ENCODE results near the gene PPP2R5D. TPM values are rescaled to one million over a fixed set of nuclear protein-coding genes. Genes with fewer than 3 reads are reported as not detected.

PPP2R5D gene
- total RNA-seq, 1 donor from 2014 or later: 26.8 TPM

- TF ChIP-seq, protein P1, sequence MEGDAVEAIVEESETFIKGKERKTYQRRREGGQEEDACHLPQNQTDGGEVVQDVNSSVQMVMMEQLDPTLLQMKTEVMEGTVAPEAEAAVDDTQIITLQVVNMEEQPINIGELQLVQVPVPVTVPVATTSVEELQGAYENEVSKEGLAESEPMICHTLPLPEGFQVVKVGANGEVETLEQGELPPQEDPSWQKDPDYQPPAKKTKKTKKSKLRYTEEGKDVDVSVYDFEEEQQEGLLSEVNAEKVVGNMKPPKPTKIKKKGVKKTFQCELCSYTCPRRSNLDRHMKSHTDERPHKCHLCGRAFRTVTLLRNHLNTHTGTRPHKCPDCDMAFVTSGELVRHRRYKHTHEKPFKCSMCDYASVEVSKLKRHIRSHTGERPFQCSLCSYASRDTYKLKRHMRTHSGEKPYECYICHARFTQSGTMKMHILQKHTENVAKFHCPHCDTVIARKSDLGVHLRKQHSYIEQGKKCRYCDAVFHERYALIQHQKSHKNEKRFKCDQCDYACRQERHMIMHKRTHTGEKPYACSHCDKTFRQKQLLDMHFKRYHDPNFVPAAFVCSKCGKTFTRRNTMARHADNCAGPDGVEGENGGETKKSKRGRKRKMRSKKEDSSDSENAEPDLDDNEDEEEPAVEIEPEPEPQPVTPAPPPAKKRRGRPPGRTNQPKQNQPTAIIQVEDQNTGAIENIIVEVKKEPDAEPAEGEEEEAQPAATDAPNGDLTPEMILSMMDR (IDR thresholded peaks at IDR 0.05): no peak
- no peaks in the 10 kb centered on the region for H3K27me3 Mint-ChIP-seq
- no peaks in the 10 kb centered on the region for H3K9me3 Mint-ChIP-seq
- ChIA-PET CTCF (interaction anchor here (1.2 kb wide), 1 partner anchor 9 kb away, joined by 3 read pairs; no protein-coding TSS in a partner anchor), POLR2A (interaction anchor here (1.9 to 3.4 kb wide), 3 partner anchors 34 to 91 kb away, joined by 7 to 37 read pairs (median 22); partner anchors contain the start of genes CNPY3, CUL7 and PPP2R5D)
- intact Hi-C loops (cut with micrococcal nuclease): no loop called here
- no peak for DNase-seq
- H3K4me1 Mint-ChIP-seq: peaks cover 28% of the 10 kb centered on the region
- peak overlapping the region; percentile 28 for H3K4me3 Mint-ChIP-seq
- peaks cover 50% of the 10 kb centered on the region for H3K36me3 Mint-ChIP-seq (ENCODE audit: low read depth)
- H3K27ac Mint-ChIP-seq: peak overlapping the region; percentile 50
- ATAC-seq (ENCODE audit: low read depth): no peak
Observed at GRCh38 chr6:43020052-43020705, 35.8 kb downstream of the PPP2R5D start.

GRCh38 chr6:43020847-43021246, 36.5 kb downstream of the PPP2R5D start:
- peaks cover 26% of the 10 kb centered on the region for H3K4me1 Mint-ChIP-seq
- H3K9me3 Mint-ChIP-seq: no peaks in the 10 kb centered on the region
- no peaks in the 10 kb centered on the region for H3K27me3 Mint-ChIP-seq
- ChIA-PET POLR2A (interaction anchor here (0.6 to 3.4 kb wide), 8 partner anchors 33 to 1238 kb away, joined by 3 to 37 read pairs (median 8); partner anchors contain the start of genes CNPY3, CUL7, CUL9 and KLC4), CTCF (interaction anchor here (1.1 to 1.2 kb wide), 2 partner anchors 10 to 123 kb away, joined by 3 to 4 read pairs; no protein-coding TSS in a partner anchor)
- H3K27ac Mint-ChIP-seq: peak overlapping the region; percentile 81
- peaks cover 53% of the 10 kb centered on the region for H3K36me3 Mint-ChIP-seq (ENCODE audit: low read depth)
- H3K4me3 Mint-ChIP-seq: peak overlapping the region; percentile 97
- ATAC-seq (ENCODE audit: low read depth) (no peak), DNase-seq (no peak)
- TF ChIP-seq, protein P1 (IDR thresholded peaks at IDR 0.05): no peak
- intact Hi-C loops (cut with micrococcal nuclease): loop anchor here (1.0 kb wide), 2 partner anchors 8 to 32 kb away; partner anchors contain the start of genes CUL7 and MEA1

DNA sequence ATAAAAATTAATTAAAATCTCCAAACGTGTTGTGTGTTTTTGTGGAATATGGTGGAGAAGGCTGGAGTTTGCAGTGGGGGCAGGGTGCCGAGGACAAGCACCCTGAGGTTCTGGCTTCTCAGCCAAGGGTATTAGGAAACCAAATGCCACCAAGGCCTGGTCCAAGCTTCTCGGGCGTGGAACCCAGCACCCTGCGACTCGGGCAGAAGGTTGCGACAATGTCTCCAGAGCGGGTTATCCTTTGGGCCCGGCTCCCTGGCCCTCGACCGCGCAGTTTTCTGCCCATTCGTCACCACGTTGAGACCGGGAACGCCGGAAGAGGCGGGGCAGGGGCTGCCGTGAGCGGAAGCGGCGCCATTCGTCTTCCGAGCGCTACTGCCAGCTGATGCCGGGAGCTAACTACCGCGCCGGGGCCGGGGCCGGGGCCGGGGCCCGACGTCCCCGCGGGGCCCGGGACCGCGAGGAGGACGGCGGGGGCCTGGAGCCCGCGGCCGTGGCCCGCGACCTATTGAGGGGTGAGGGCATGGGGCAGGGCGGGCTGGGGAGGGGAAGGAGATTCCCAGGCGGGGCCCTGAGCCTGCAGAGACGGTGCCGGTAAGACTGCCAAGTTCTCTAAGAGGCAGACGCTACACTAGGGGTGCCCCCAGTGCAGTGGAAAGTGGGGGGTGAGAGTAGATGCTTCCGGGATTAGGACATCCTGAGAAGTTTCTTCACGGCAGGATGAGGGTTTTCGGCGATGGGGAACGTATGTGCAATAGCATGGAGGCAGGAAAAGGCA, 37.1 kb downstream of the PPP2R5D start, which contains the start of gene RRP36:
RRP36 (plus strand) TSS at position 354 of the 778 bp plus-strand sequence; CDS start at position 386, 32 bp downstream.
- TF ChIP-seq, protein P1 (IDR thresholded peaks at IDR 0.05): no peak
- H3K4me3 Mint-ChIP-seq: peak within 1 kb of the TSS; percentile 97
- ATAC-seq (ENCODE audit: low read depth) (peak; percentile 89), DNase-seq (peak; percentile 67)
- POLR2A ChIA-PET: interaction anchor here (0.6 to 3.4 kb wide), 13 partner anchors 7 to 1239 kb away, joined by 3 to 37 read pairs (median 4); partner anchors contain the start of genes CNPY3, CUL7, CUL9 and KLC4
- peaks cover 54% of the 10 kb centered on the region for H3K36me3 Mint-ChIP-seq (ENCODE audit: low read depth)
- CTCF ChIA-PET: interaction anchor here (1.1 to 1.2 kb wide), 2 partner anchors 10 to 122 kb away, joined by 3 to 4 read pairs; no protein-coding TSS in a partner anchor
- peak within 1 kb of the TSS; percentile 84 for H3K27ac Mint-ChIP-seq
- no peaks in the 10 kb centered on the region for H3K27me3 Mint-ChIP-seq
- intact Hi-C loops (cut with micrococcal nuclease): loop anchor here (1.0 kb wide), 2 partner anchors 8 to 32 kb away; partner anchors contain the start of genes CUL7 and MEA1
- no peaks in the 10 kb centered on the region for H3K9me3 Mint-ChIP-seq
- H3K4me1 Mint-ChIP-seq: peaks cover 20% of the 10 kb centered on the region

DNA sequence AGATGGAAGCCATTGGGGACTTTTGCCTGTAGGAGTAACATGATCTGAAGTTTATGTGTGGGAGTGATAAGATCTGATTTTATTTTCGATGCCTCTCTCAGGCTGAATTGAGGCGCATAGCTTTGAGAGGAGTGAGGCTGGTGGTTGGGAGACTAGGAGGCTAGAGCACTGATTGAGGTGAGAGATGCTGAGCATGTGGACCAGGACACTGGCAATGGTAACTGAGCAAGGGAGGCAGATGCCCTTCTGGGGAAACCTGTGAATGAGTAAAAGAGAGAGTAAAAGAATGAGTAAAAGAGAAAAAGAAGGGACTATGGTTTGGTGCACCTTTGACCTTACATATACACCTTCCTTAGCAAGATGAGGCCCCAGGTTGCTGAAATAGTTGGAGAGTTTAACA, 40.1 kb downstream of the PPP2R5D start:
- H3K27ac Mint-ChIP-seq: no peak overlapping the region

More for the DNA sequence above, 40.1 kb downstream of the PPP2R5D start:
- intact Hi-C loops (cut with micrococcal nuclease): no loop called here
- TF ChIP-seq, protein P1 (IDR thresholded peaks at IDR 0.05): no peak
- CTCF ChIA-PET: no interaction called here
- no peaks in the 10 kb centered on the region for H3K27me3 Mint-ChIP-seq
- POLR2A ChIA-PET: interaction anchor here (1.0 kb wide), 1 partner anchor 10 kb away, joined by 3 read pairs; the partner anchor contains the start of genes KLHDC3 and MEA1
- DNase-seq: no peak
- peaks cover 58% of the 10 kb centered on the region for H3K36me3 Mint-ChIP-seq (ENCODE audit: low read depth)
- peaks cover 13% of the 10 kb centered on the region for H3K4me1 Mint-ChIP-seq
- H3K9me3 Mint-ChIP-seq: no peaks in the 10 kb centered on the region
- H3K4me3 Mint-ChIP-seq: peak overlapping the region; percentile 4
- ATAC-seq (ENCODE audit: low read depth): no peak

Measured in activated B cell treated with CpG ODN at 0.5 μM for 24 hours (primary cell).